HEK293 (cell line): ENCODE measurements around the gene AGPAT4.

ENCODE experiments used
- CTCF ChIA-PET: fragments of 350-600 bp; formaldehyde crosslinking; extraction: SDS; loops from one replicate; lab custom pipeline; 2021; ENCODE audit warnings: antibody characterized with exemption; lab: Yijun Ruan, JAX
- POLR2A ChIA-PET: fragments of 300-600 bp; formaldehyde crosslinking; extraction: SDS; loops from one replicate; lab custom pipeline; 2020; ENCODE audit warnings: antibody characterized with exemption, inconsistent platforms; lab: Yijun Ruan, JAX
- H3K27ac ChIP-seq: fragments of 200-500 bp; sonication (Bioruptor generic); 2 replicates; pipeline ENCODE4 v1.5.1; 2014; ENCODE audit warnings: low read depth, low read length, control low read depth, inconsistent platforms; ENCODE audit errors: extremely low read depth
- H3K36me3 ChIP-seq, 2 experiments: fragments of 200-500 bp in 1 of 2; sonication (Bioruptor generic) in 1 of 2; 1 replicate in 1 of 2; 2 replicates in 1 of 2; pipeline ENCODE4 v1.5.1; 2014 to 2017; ENCODE audit warnings: inconsistent platforms in 2 of 2, low read length in 2 of 2; ENCODE audit not compliant: control insufficient read depth in 2 of 2, insufficient read depth in 1 of 2
- H3K4me1 ChIP-seq: fragments of 200-500 bp; sonication (Bioruptor generic); 2 replicates; pipeline ENCODE4 v1.5.1; 2014; ENCODE audit warnings: mild to moderate bottlenecking, low read length, inconsistent platforms; ENCODE audit not compliant: control insufficient read depth, insufficient read depth
- H3K4me3 ChIP-seq: 2 replicates; pipeline ENCODE4 v1.5.1; 2011; ENCODE audit warnings: low read depth, mild to moderate bottlenecking, control low read depth, low read length, moderate library complexity
- H3K9me3 ChIP-seq: fragments of 200-500 bp; sonication (Bioruptor generic); 2 replicates; pipeline ENCODE4 v1.5.1; 2014; ENCODE audit warnings: low read depth, low read length, inconsistent platforms; ENCODE audit not compliant: control insufficient read depth, insufficient read depth
- ATF2 ChIP-seq: fragments of 450-650 bp; formaldehyde crosslinking; IDR thresholded peaks from 2 replicates; pipeline ENCODE4 v1.5.1; 2016; ENCODE audit warnings: missing biosample characterization, missing genetic modification characterization, low read depth
- KLF9 ChIP-seq: fragments of 450-650 bp; formaldehyde crosslinking; IDR thresholded peaks from 2 replicates; pipeline ENCODE4 v1.5.1; 2016; ENCODE audit warnings: missing biosample characterization, missing genetic modification characterization, low read depth
- PRDM10 ChIP-seq: fragments of 450-650 bp; formaldehyde crosslinking; IDR thresholded peaks from 2 replicates; pipeline ENCODE4 v1.5.1; 2016; ENCODE audit warnings: missing biosample characterization, missing genetic modification characterization
- PRDM6 ChIP-seq: fragments of 450-650 bp; formaldehyde crosslinking; IDR thresholded peaks from 2 replicates; pipeline ENCODE4 v1.5.1; 2017; ENCODE audit warnings: missing biosample characterization, missing genetic modification characterization
- ZBTB26 ChIP-seq: fragments of 450-650 bp; formaldehyde crosslinking; optimal IDR thresholded peaks from 2 replicates; pipeline ENCODE3; 2016; ENCODE audit warnings: missing biosample characterization, mild to moderate bottlenecking, missing genetic modification characterization
- ZNF2 ChIP-seq: fragments of 450-650 bp; formaldehyde crosslinking; IDR thresholded peaks from 2 replicates; pipeline ENCODE4 v1.5.1; 2016; ENCODE audit warnings: missing biosample characterization, missing genetic modification characterization
- ZNF354C ChIP-seq: fragments of 450-650 bp; formaldehyde crosslinking; IDR thresholded peaks from 2 replicates; pipeline ENCODE4 v1.5.1; 2016; ENCODE audit warnings: missing biosample characterization, missing genetic modification characterization, low read depth, borderline replicate concordance
- ZNF416 ChIP-seq: fragments of 450-650 bp; formaldehyde crosslinking; IDR thresholded peaks from 2 replicates; pipeline ENCODE4 v1.5.1; 2016; ENCODE audit warnings: missing biosample characterization, missing genetic modification characterization
- ZNF513 ChIP-seq: fragments of 450-650 bp; IDR thresholded peaks from 2 replicates; pipeline ENCODE4 v1.5.1; 2018; ENCODE audit warnings: missing biosample characterization, missing genetic modification characterization
- ZNF544 ChIP-seq: fragments of 450-650 bp; formaldehyde crosslinking; IDR thresholded peaks from 2 replicates; pipeline ENCODE4 v1.5.0; 2017; ENCODE audit warnings: missing biosample characterization, missing genetic modification characterization
- ZNF629 ChIP-seq: fragments of 450-650 bp; formaldehyde crosslinking; IDR thresholded peaks from 2 replicates; pipeline ENCODE4 v1.5.1; 2017; ENCODE audit warnings: missing biosample characterization, missing genetic modification characterization
- ZNF639 ChIP-seq: fragments of 450-650 bp; formaldehyde crosslinking; IDR thresholded peaks from 2 replicates; pipeline ENCODE4 v1.5.1; 2016; ENCODE audit warnings: missing biosample characterization, missing genetic modification characterization
- ZNF658 ChIP-seq: fragments of 450-650 bp; formaldehyde crosslinking; IDR thresholded peaks from 2 replicates; pipeline ENCODE4; 2016; ENCODE audit warnings: missing biosample characterization, missing genetic modification characterization
- ZSCAN18 ChIP-seq: fragments of 450-650 bp; formaldehyde crosslinking; IDR thresholded peaks from 2 replicates; pipeline ENCODE4 v1.5.1; 2016; ENCODE audit warnings: missing biosample characterization, missing genetic modification characterization
- ZSCAN23 ChIP-seq: fragments of 450-650 bp; formaldehyde crosslinking; IDR thresholded peaks from 2 replicates; pipeline ENCODE4 v1.5.1; 2016; ENCODE audit warnings: missing biosample characterization, missing genetic modification characterization
- ZSCAN4 ChIP-seq: fragments of 450-650 bp; formaldehyde crosslinking; IDR thresholded peaks from 2 replicates; pipeline ENCODE4 v1.5.1; 2017; ENCODE audit warnings: missing biosample characterization, missing genetic modification characterization
- ZSCAN5A ChIP-seq: fragments of 450-650 bp; formaldehyde crosslinking; IDR thresholded peaks from 2 replicates; pipeline ENCODE4 v1.5.1; 2016; ENCODE audit warnings: missing biosample characterization, missing genetic modification characterization

AGPAT4 gene

GRCh38 chr6:161134550-161135298 lies 139.1 kb downstream of the AGPAT4 start:
- ChIA-PET CTCF (no interaction called here), POLR2A (interaction anchor here (0.6 kb wide), 1 partner anchor 126 kb away, joined by 6 read pairs; no protein-coding TSS in a partner anchor)
- Histone ChIP-seq H3K4me1 (no peaks in the 10 kb centered on the region), H3K9me3 (no peaks in the 10 kb centered on the region), H3K36me3 (peaks cover 0 to 71% of the 10 kb centered on the region in 2 experiments; a peak in 1 of 3 replicates), H3K4me3 (no peak overlapping the region), H3K27ac (no peak overlapping the region)
- no peak for TF ChIP-seq ZNF658 (tag by site-specific recombination)
- TF ChIP-seq ZSCAN5A (tag by site-specific recombination): no peak
- no peak for TF ChIP-seq ZNF513 (tag by site-specific recombination)
- no peak for TF ChIP-seq ZSCAN18 (tag by site-specific recombination)
- no peak for TF ChIP-seq ZSCAN4 (tag by site-specific recombination)
- TF ChIP-seq ZNF629: no peak
- no peak for TF ChIP-seq ZSCAN23 (tag by site-specific recombination)
- no peak for TF ChIP-seq ZNF354C (tag by site-specific recombination)
- no peak for TF ChIP-seq ATF2 (tag by site-specific recombination)
- TF ChIP-seq ZNF639: no peak
- no peak for TF ChIP-seq ZNF416
- TF ChIP-seq ZBTB26: no peak
- TF ChIP-seq ZNF2: no peak

- Histone ChIP-seq H3K9me3 (no peaks in the 10 kb centered on the region), H3K4me3 (no peak overlapping the region), H3K36me3 (peaks cover 0 to 71% of the 10 kb centered on the region in 2 experiments; a peak in 1 of 3 replicates), H3K27ac (no peak overlapping the region), H3K4me1 (no peaks in the 10 kb centered on the region)
- POLR2A ChIA-PET: interaction anchor here (1.4 kb wide), 1 partner anchor 142 kb away, joined by 3 read pairs; no protein-coding TSS in a partner anchor
- CTCF ChIA-PET: interaction anchor here (0.6 kb wide), 1 partner anchor 16 kb away, joined by 4 read pairs; no protein-coding TSS in a partner anchor
- TF ChIP-seq PRDM10 (tag by site-specific recombination) (no peak), ZNF544 (no peak), ZNF416 (no peak), KLF9 (tag by site-specific recombination) (no peak), PRDM6 (tag by site-specific recombination) (no peak)
Measured at GRCh38 chr6:161133963-161134362, 139.9 kb downstream of the AGPAT4 start.
